ENCODE data around the gene CENPB. TPM values are rescaled to one million over a fixed set of nuclear protein-coding genes. Genes with fewer than 3 reads are reported as not detected.

Gene CENPB
- total RNA-seq, 1 donor from 2014 or later, result 87.7 TPM

GRCh38 chr20:3802524-3803239 is 16.1 kb upstream of the CENPB start:
- H3K36me3 Mint-ChIP-seq (ENCODE audit: unreplicated experiment), result peaks cover 63% of the 10 kb centered on the region
- DNase-seq (ENCODE audit: extremely low spot score, unreplicated experiment), result no peak
- H3K27me3 Mint-ChIP-seq (ENCODE audit: unreplicated experiment), result no peaks in the 10 kb centered on the region
- H3K9me3 Mint-ChIP-seq (ENCODE audit: unreplicated experiment), result no peaks in the 10 kb centered on the region
- no peak for TF ChIP-seq CTCF (IDR thresholded peaks at IDR 0.05)
- no peak overlapping the region for H3K4me3 Mint-ChIP-seq (ENCODE audit: unreplicated experiment)
- H3K4me1 Mint-ChIP-seq (ENCODE audit: unreplicated experiment), result peaks cover 93% of the 10 kb centered on the region
- H3K27ac Mint-ChIP-seq (ENCODE audit: unreplicated experiment), result peak overlapping the region; percentile 83

GRCh38 chr20:3801846-3802245 is 15.3 kb upstream of the CENPB start:
- Mint-ChIP-seq H3K36me3 (ENCODE audit: unreplicated experiment) (peaks cover 66% of the 10 kb centered on the region), H3K4me1 (ENCODE audit: unreplicated experiment) (peaks cover 92% of the 10 kb centered on the region), H3K9me3 (ENCODE audit: unreplicated experiment) (no peaks in the 10 kb centered on the region), H3K27ac (ENCODE audit: unreplicated experiment) (peak overlapping the region; percentile 83), H3K4me3 (ENCODE audit: unreplicated experiment) (no peak overlapping the region), H3K27me3 (ENCODE audit: unreplicated experiment) (no peaks in the 10 kb centered on the region)
- no peak for TF ChIP-seq CTCF (IDR thresholded peaks at IDR 0.05)
- DNase-seq (ENCODE audit: extremely low spot score, unreplicated experiment), result no peak

GRCh38 chr20:3801299-3801698 is 14.8 kb upstream of the CENPB start:
- Mint-ChIP-seq H3K4me3 (ENCODE audit: unreplicated experiment) (no peak overlapping the region), H3K4me1 (ENCODE audit: unreplicated experiment) (peaks cover 87% of the 10 kb centered on the region), H3K36me3 (ENCODE audit: unreplicated experiment) (peaks cover 64% of the 10 kb centered on the region), H3K27me3 (ENCODE audit: unreplicated experiment) (no peaks in the 10 kb centered on the region), H3K9me3 (ENCODE audit: unreplicated experiment) (no peaks in the 10 kb centered on the region), H3K27ac (ENCODE audit: unreplicated experiment) (peak overlapping the region; percentile 83)
- DNase-seq (ENCODE audit: extremely low spot score, unreplicated experiment), result no peak
- no peak for TF ChIP-seq CTCF (IDR thresholded peaks at IDR 0.05)

GRCh38 chr20:3800878-3801260 is 14.3 kb upstream of the CENPB start:
- Mint-ChIP-seq H3K27ac (ENCODE audit: unreplicated experiment) (peak overlapping the region; percentile 83), H3K36me3 (ENCODE audit: unreplicated experiment) (peaks cover 62% of the 10 kb centered on the region), H3K4me1 (ENCODE audit: unreplicated experiment) (peaks cover 84% of the 10 kb centered on the region), H3K9me3 (ENCODE audit: unreplicated experiment) (no peaks in the 10 kb centered on the region), H3K4me3 (ENCODE audit: unreplicated experiment) (no peak overlapping the region), H3K27me3 (ENCODE audit: unreplicated experiment) (no peaks in the 10 kb centered on the region)
- TF ChIP-seq CTCF (IDR thresholded peaks at IDR 0.05), result no peak
- no peak for DNase-seq (ENCODE audit: extremely low spot score, unreplicated experiment)

GRCh38 chr20:3800256-3800877 is 13.8 kb upstream of the CENPB start:
- H3K4me3 Mint-ChIP-seq (ENCODE audit: unreplicated experiment), result peak overlapping the region; percentile 32
- no peak for TF ChIP-seq CTCF (IDR thresholded peaks at IDR 0.05)
- H3K4me1 Mint-ChIP-seq (ENCODE audit: unreplicated experiment), result peaks cover 84% of the 10 kb centered on the region
- H3K27me3 Mint-ChIP-seq (ENCODE audit: unreplicated experiment), result no peaks in the 10 kb centered on the region
- peaks cover 59% of the 10 kb centered on the region for H3K36me3 Mint-ChIP-seq (ENCODE audit: unreplicated experiment)
- no peaks in the 10 kb centered on the region for H3K9me3 Mint-ChIP-seq (ENCODE audit: unreplicated experiment)
- peak overlapping the region; percentile 64 for H3K27ac Mint-ChIP-seq (ENCODE audit: unreplicated experiment)
- no peak for DNase-seq (ENCODE audit: extremely low spot score, unreplicated experiment)
